HEK293 (cell line): Measurements from ENCODE around the gene GPN1.
"Not testable (repeated sequence)": the region's sequence is repeated elsewhere in the genome, so short reads cannot be mapped to it uniquely, and the experiment has no call there.

ENCODE experiments used
- CTCF ChIA-PET: fragments of 350-600 bp; formaldehyde crosslinking; extraction: SDS; loops from one replicate; lab custom pipeline; 2021; ENCODE audit warnings: antibody characterized with exemption; lab: Yijun Ruan, JAX
- POLR2A ChIA-PET: fragments of 300-600 bp; formaldehyde crosslinking; extraction: SDS; loops from one replicate; lab custom pipeline; 2020; ENCODE audit warnings: antibody characterized with exemption, inconsistent platforms; lab: Yijun Ruan, JAX
- H3K27ac ChIP-seq: fragments of 200-500 bp; sonication (Bioruptor generic); 2 replicates; pipeline ENCODE4 v1.5.1; 2014; ENCODE audit warnings: low read depth, low read length, control low read depth, inconsistent platforms; ENCODE audit errors: extremely low read depth
- H3K36me3 ChIP-seq, 2 experiments: fragments of 200-500 bp in 1 of 2; sonication (Bioruptor generic) in 1 of 2; 1 replicate in 1 of 2; 2 replicates in 1 of 2; pipeline ENCODE4 v1.5.1; 2014 to 2017; ENCODE audit warnings: inconsistent platforms in 2 of 2, low read length in 2 of 2; ENCODE audit not compliant: control insufficient read depth in 2 of 2, insufficient read depth in 1 of 2
- H3K4me1 ChIP-seq: fragments of 200-500 bp; sonication (Bioruptor generic); 2 replicates; pipeline ENCODE4 v1.5.1; 2014; ENCODE audit warnings: mild to moderate bottlenecking, low read length, inconsistent platforms; ENCODE audit not compliant: control insufficient read depth, insufficient read depth
- H3K4me3 ChIP-seq: 2 replicates; pipeline ENCODE4 v1.5.1; 2011; ENCODE audit warnings: low read depth, mild to moderate bottlenecking, control low read depth, low read length, moderate library complexity
- H3K9me3 ChIP-seq: fragments of 200-500 bp; sonication (Bioruptor generic); 2 replicates; pipeline ENCODE4 v1.5.1; 2014; ENCODE audit warnings: low read depth, low read length, inconsistent platforms; ENCODE audit not compliant: control insufficient read depth, insufficient read depth
- FEZF1 ChIP-seq: fragments of 450-650 bp; formaldehyde crosslinking; IDR thresholded peaks from 2 replicates; pipeline ENCODE4 v1.5.1; 2016; ENCODE audit warnings: missing biosample characterization, missing genetic modification characterization
- GLI4 ChIP-seq: fragments of 450-650 bp; formaldehyde crosslinking; IDR thresholded peaks from 2 replicates; pipeline ENCODE4 v1.5.1; 2016; ENCODE audit warnings: missing biosample characterization, missing genetic modification characterization
- GLIS1 ChIP-seq: fragments of 450-650 bp; formaldehyde crosslinking; IDR thresholded peaks from 2 replicates; pipeline ENCODE4 v1.5.1; 2016; ENCODE audit warnings: missing biosample characterization, missing genetic modification characterization
- GLIS2 ChIP-seq: fragments of 450-650 bp; formaldehyde crosslinking; IDR thresholded peaks from 2 replicates; pipeline ENCODE4 v1.5.1; 2016; ENCODE audit warnings: missing biosample characterization, missing genetic modification characterization
- MYNN ChIP-seq: fragments of 450-650 bp; formaldehyde crosslinking; IDR thresholded peaks from 2 replicates; pipeline ENCODE4 v1.5.1; 2016; ENCODE audit warnings: missing biosample characterization, missing genetic modification characterization, borderline replicate concordance
- PBX3 ChIP-seq: sonication (generic); formaldehyde crosslinking; IDR thresholded peaks from 2 replicates; pipeline ENCODE4 v1.8.1; 2022; ENCODE audit warnings: mild to moderate bottlenecking, moderate library complexity, missing genetic modification reagents
- PRDM4 ChIP-seq: fragments of 450-650 bp; formaldehyde crosslinking; IDR thresholded peaks from 2 replicates; pipeline ENCODE4 v1.5.1; 2017; ENCODE audit warnings: missing biosample characterization, missing genetic modification characterization
- SCRT1 ChIP-seq: fragments of 450-650 bp; formaldehyde crosslinking; IDR thresholded peaks from 2 replicates; pipeline ENCODE4 v1.5.1; 2016; ENCODE audit warnings: missing biosample characterization, missing genetic modification characterization, borderline replicate concordance
- SP7 ChIP-seq: fragments of 450-650 bp; formaldehyde crosslinking; IDR thresholded peaks from 2 replicates; pipeline ENCODE4 v1.5.1; 2016; ENCODE audit warnings: missing biosample characterization, missing genetic modification characterization
- ZNF114 ChIP-seq: fragments of 450-650 bp; formaldehyde crosslinking; IDR thresholded peaks from 2 replicates; pipeline ENCODE4 v1.5.0; 2017; ENCODE audit warnings: missing biosample characterization, missing genetic modification characterization
- ZNF146 ChIP-seq: fragments of 450-650 bp; formaldehyde crosslinking; IDR thresholded peaks from 2 replicates; pipeline ENCODE4 v1.5.1; 2016; ENCODE audit warnings: missing biosample characterization, missing genetic modification characterization
- ZNF148 ChIP-seq: fragments of 450-650 bp; formaldehyde crosslinking; IDR thresholded peaks from 2 replicates; pipeline ENCODE4 v1.5.0; 2017; ENCODE audit warnings: missing biosample characterization, missing genetic modification characterization, borderline replicate concordance
- ZNF157 ChIP-seq: fragments of 450-650 bp; formaldehyde crosslinking; IDR thresholded peaks from 2 replicates; pipeline ENCODE4 v1.5.1; 2016; ENCODE audit warnings: missing biosample characterization, missing genetic modification characterization
- ZNF16 ChIP-seq: fragments of 450-650 bp; formaldehyde crosslinking; IDR thresholded peaks from 2 replicates; pipeline ENCODE4 v1.5.1; 2016; ENCODE audit warnings: low read depth, missing biosample characterization, missing genetic modification characterization
- ZNF280C ChIP-seq: fragments of 450-650 bp; formaldehyde crosslinking; IDR thresholded peaks from 2 replicates; pipeline ENCODE4 v1.5.1; 2016; ENCODE audit warnings: missing biosample characterization, missing genetic modification characterization
- ZNF335 ChIP-seq: fragments of 450-650 bp; formaldehyde crosslinking; conservative IDR thresholded peaks from 2 replicates; pipeline ENCODE4 v1.5.1; 2016; ENCODE audit warnings: missing biosample characterization, missing genetic modification characterization
- ZNF341 ChIP-seq: fragments of 450-650 bp; formaldehyde crosslinking; IDR thresholded peaks from 2 replicates; pipeline ENCODE4; 2016; ENCODE audit warnings: low read depth, missing biosample characterization, missing genetic modification characterization
- ZNF473 ChIP-seq: fragments of 450-650 bp; formaldehyde crosslinking; IDR thresholded peaks from 2 replicates; pipeline ENCODE4 v1.5.1; 2017; ENCODE audit warnings: missing biosample characterization, missing genetic modification characterization
- ZNF529 ChIP-seq: fragments of 450-650 bp; formaldehyde crosslinking; IDR thresholded peaks from 2 replicates; pipeline ENCODE4 v1.5.1; 2017; ENCODE audit warnings: missing genetic modification characterization, missing biosample characterization; ENCODE audit not compliant: insufficient replicate concordance
- ZNF560 ChIP-seq: fragments of 450-650 bp; formaldehyde crosslinking; IDR thresholded peaks from 2 replicates; pipeline ENCODE4 v1.5.1; 2017; ENCODE audit warnings: missing biosample characterization, missing genetic modification characterization, borderline replicate concordance
- ZNF580 ChIP-seq: fragments of 450-650 bp; formaldehyde crosslinking; IDR thresholded peaks from 2 replicates; pipeline ENCODE4 v1.5.1; 2016; ENCODE audit warnings: missing biosample characterization, missing genetic modification characterization
- ZNF596 ChIP-seq: fragments of 450-650 bp; IDR thresholded peaks from 2 replicates; pipeline ENCODE4 v1.5.0; 2018; ENCODE audit warnings: missing biosample characterization, mild to moderate bottlenecking, missing genetic modification characterization, moderate library complexity
- ZNF621 ChIP-seq: fragments of 450-650 bp; formaldehyde crosslinking; IDR thresholded peaks from 2 replicates; pipeline ENCODE4 v1.5.1; 2017; ENCODE audit warnings: missing biosample characterization, missing genetic modification characterization
- ZNF626 ChIP-seq: fragments of 450-650 bp; sonication (Bioruptor Pico); formaldehyde crosslinking; IDR thresholded peaks from 2 replicates; pipeline ENCODE4 v1.5.1; 2018; ENCODE audit warnings: missing biosample characterization, missing genetic modification characterization, inconsistent platforms
- ZNF654 ChIP-seq: fragments of 450-650 bp; formaldehyde crosslinking; IDR thresholded peaks from 2 replicates; pipeline ENCODE4 v1.5.1; 2016; ENCODE audit warnings: low read depth, missing biosample characterization, missing genetic modification characterization
- ZNF660 ChIP-seq: fragments of 450-650 bp; IDR thresholded peaks from 2 replicates; pipeline ENCODE4 v1.5.1; 2018; ENCODE audit warnings: missing biosample characterization, mild to moderate bottlenecking, missing genetic modification characterization

Gene GPN1

GRCh38 chr2:27683390-27684071 is 54.7 kb downstream of the GPN1 start (continued):
- TF ChIP-seq PRDM4 (tag by site-specific recombination) (no peak), ZNF626 (no peak), ZNF654 (peak; percentile 88), GLIS1 (tag by site-specific recombination) (0 out of 2 replicates have a peak, but pooled peaks have one; percentile 10), GLIS2 (tag by site-specific recombination) (no peak), ZNF473 (tag by site-specific recombination) (no peak), GLI4 (tag by site-specific recombination) (no peak), ZNF16 (tag by site-specific recombination) (no peak), ZNF529 (no peak), FEZF1 (no peak), ZNF660 (tag by site-specific recombination) (peak; percentile 50; the same call in 1 of the 2 replicates), ZNF146 (tag by site-specific recombination) (no peak)

- not testable (repeated sequence) for H3K4me3 ChIP-seq, H3K9me3 ChIP-seq, H3K4me1 ChIP-seq, H3K27ac ChIP-seq
- POLR2A ChIA-PET: interaction anchor here (1.0 kb wide), 1 partner anchor 21 kb away, joined by 5 read pairs; the partner anchor contains the start of genes SLC4A1AP and SUPT7L
- H3K36me3 ChIP-seq: peaks cover 62 to 77% of the 10 kb centered on the region in 2 experiments
- CTCF ChIA-PET: interaction anchor here (0.6 to 4.1 kb wide), 7 partner anchors 9 to 583 kb away, joined by 3 to 66 read pairs (median 4); no protein-coding TSS in a partner anchor
Observed at GRCh38 chr2:27685006-27685405, 56.2 kb downstream of the GPN1 start.

- H3K27ac ChIP-seq: no peak overlapping the region
- POLR2A ChIA-PET: no interaction called here
- CTCF ChIA-PET: no interaction called here
- H3K4me3 ChIP-seq: no peak overlapping the region
- H3K4me1 ChIP-seq: no peaks in the 10 kb centered on the region
- H3K9me3 ChIP-seq: no peaks in the 10 kb centered on the region
- H3K36me3 ChIP-seq: peaks cover 60 to 74% of the 10 kb centered on the region in 2 experiments
- no peak for TF ChIP-seq ZNF157
- no peak for TF ChIP-seq SCRT1 (tag by site-specific recombination)
- no peak for TF ChIP-seq MYNN (tag by site-specific recombination)
- no peak for TF ChIP-seq PBX3 (CRISPR knock-in tag)
- no peak for TF ChIP-seq ZNF560 (tag by site-specific recombination)
- no peak for TF ChIP-seq ZNF335 (tag by site-specific recombination)
- TF ChIP-seq ZNF148: no peak
- no peak for TF ChIP-seq ZNF341 (tag by site-specific recombination)
- TF ChIP-seq SP7 (tag by site-specific recombination): no peak
- TF ChIP-seq ZNF114 (tag by site-specific recombination): no peak
- no peak for TF ChIP-seq ZNF580
- TF ChIP-seq ZNF596: no peak
- TF ChIP-seq ZNF280C: no peak
- no peak for TF ChIP-seq ZNF621 (tag by site-specific recombination)
Observed at GRCh38 chr2:27685577-27685976, 56.7 kb downstream of the GPN1 start.
